Measurements from ENCODE around the gene ADAM10. TPM values are rescaled to one million over a fixed set of nuclear protein-coding genes. Genes with fewer than 3 reads are reported as not detected.

ADAM10 gene
- total RNA-seq, 1 experiment from 2014 or later = 91.3 TPM

DNA sequence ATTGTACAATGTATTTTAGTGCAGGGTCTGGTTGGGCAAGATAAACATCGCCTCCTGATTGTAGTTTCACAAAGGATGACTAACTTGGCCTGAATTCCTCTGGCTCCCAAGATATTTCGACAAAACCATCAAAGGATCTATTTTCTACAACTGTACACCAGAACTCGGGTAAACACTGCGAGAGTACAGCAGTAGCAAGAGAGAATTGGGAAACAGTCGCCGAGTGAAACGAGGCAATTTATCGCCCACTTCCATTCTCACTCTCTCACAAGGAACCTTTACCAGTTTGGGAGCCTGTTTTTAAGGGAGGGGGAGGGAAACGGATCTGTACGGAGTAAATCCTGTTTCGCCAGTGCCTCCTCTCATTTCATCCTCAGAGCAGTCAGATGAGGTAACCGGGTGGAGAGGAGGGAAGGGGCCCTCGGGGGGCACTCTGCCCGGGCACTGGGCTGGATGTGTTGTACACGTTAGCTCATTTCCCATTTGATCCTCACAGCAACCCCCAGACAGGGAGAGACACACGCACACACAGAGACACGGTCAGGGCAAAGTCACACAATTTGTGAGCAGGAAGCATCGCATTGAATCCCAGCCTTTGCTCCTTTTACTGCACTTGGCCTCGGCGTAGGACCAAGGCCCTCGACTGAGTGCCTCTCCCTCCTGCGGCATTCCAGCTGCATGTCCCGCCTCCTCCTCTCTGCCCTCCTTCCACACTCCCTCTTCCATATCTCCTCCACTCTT lies 197.6 kb downstream of the ADAM10 start:
- H3K4me2 ChIP-seq (ENCODE audit: low read length) = peak overlapping the region; percentile 60
- peaks cover 30% of the 10 kb centered on the region for H3K4me1 ChIP-seq (ENCODE audit: insufficient read depth, low read length)
- TF ChIP-seq EZH2phosphoT487 (IDR thresholded peaks at IDR 0.05; ENCODE audit: borderline replicate concordance, low read length) (no peak), CTCF (conservative IDR thresholded peaks at IDR 0.05; ENCODE audit: low read depth, low read length) (no peak), EZH2 (IDR thresholded peaks at IDR 0.05; ENCODE audit: low read length, unreplicated experiment) (no peak)
- peak overlapping the region; percentile 66 for H3K27ac ChIP-seq (ENCODE audit: low read length)
- H2AFZ ChIP-seq (ENCODE audit: low read length) = peak overlapping the region; percentile 68
- H3K9me2 ChIP-seq (replicated peaks; ENCODE audit: low read length) = no peaks in the 10 kb centered on the region
- DNase-seq (peak; percentile 70), ATAC-seq (no peak)
- no peaks in the 10 kb centered on the region for H4K20me1 ChIP-seq (ENCODE audit: low read length)
- H3K9me3 ChIP-seq (ENCODE audit: low read length) = no peaks in the 10 kb centered on the region
- no peaks in the 10 kb centered on the region for H3K79me2 ChIP-seq (ENCODE audit: low read length)
- H3F3A ChIP-seq (ENCODE audit: low read length, unreplicated experiment) = no peaks in the 10 kb centered on the region
- ChIA-PET CTCF (no interaction called here), POLR2A (ENCODE audit: unreplicated experiment) (no interaction called here)
- no TSS peak for BruUV-seq (replicated peaks)
- H3K4me3 ChIP-seq (ENCODE audit: low read length) = no peak overlapping the region; the same call in 1 of the 2 replicates
- H3K36me3 ChIP-seq (ENCODE audit: low read depth, low read length) = no peaks in the 10 kb centered on the region
- H3K27me3 ChIP-seq (ENCODE audit: low read length) = no peaks in the 10 kb centered on the region
- intact Hi-C loops (cut with micrococcal nuclease) = no loop called here
- H3K9ac ChIP-seq (ENCODE audit: low read length) = no peak overlapping the region

GRCh38 chr15:58551084-58551763 lies 198.3 kb downstream of the ADAM10 start:
- Histone ChIP-seq H3K79me2 (ENCODE audit: low read length) (no peaks in the 10 kb centered on the region), H3K9me3 (ENCODE audit: low read length) (no peaks in the 10 kb centered on the region), H3K9ac (ENCODE audit: low read length) (no peak overlapping the region), H4K20me1 (ENCODE audit: low read length) (no peaks in the 10 kb centered on the region), H3K36me3 (ENCODE audit: low read depth, low read length) (no peaks in the 10 kb centered on the region), H3K4me3 (ENCODE audit: low read length) (no peak overlapping the region; the same call in 1 of the 2 replicates), H3K27ac (ENCODE audit: low read length) (peak overlapping the region; percentile 66), H3K4me2 (ENCODE audit: low read length) (peak overlapping the region; percentile 60), H3K9me2 (replicated peaks; ENCODE audit: low read length) (no peaks in the 10 kb centered on the region), H2AFZ (ENCODE audit: low read length) (peak overlapping the region; percentile 68), H3K27me3 (ENCODE audit: low read length) (no peaks in the 10 kb centered on the region), H3K4me1 (ENCODE audit: insufficient read depth, low read length) (peaks cover 37% of the 10 kb centered on the region), H3F3A (ENCODE audit: low read length, unreplicated experiment) (no peaks in the 10 kb centered on the region)
- no TSS peak for BruUV-seq (replicated peaks)
- ATAC-seq (no peak), DNase-seq (no peak)
- no peak for TF ChIP-seq EZH2 (IDR thresholded peaks at IDR 0.05; ENCODE audit: low read length, unreplicated experiment)
- ChIA-PET CTCF (no interaction called here), POLR2A (ENCODE audit: unreplicated experiment) (no interaction called here)
- intact Hi-C loops (cut with micrococcal nuclease) = no loop called here

DNA sequence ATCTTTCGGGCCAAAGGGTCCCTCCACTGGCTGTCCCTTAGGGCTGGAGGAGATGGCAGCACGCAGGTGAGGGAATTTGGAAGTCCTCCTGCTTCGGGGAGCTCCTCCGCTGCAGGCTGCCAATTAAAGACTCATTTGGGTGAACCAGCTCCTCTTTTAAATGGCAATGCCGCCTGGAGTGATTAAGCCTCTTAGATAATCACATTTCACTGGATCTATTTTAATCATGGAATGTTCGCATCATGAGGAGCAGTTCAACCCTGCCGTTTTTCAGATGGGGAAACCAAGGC lies 199.8 kb downstream of the ADAM10 start:
- H3K4me1 ChIP-seq (ENCODE audit: insufficient read depth, low read length) = peaks cover 37% of the 10 kb centered on the region
- no peak overlapping the region for H3K9ac ChIP-seq (ENCODE audit: low read length)
- intact Hi-C loops (cut with micrococcal nuclease) = no loop called here
- TF ChIP-seq EZH2 (IDR thresholded peaks at IDR 0.05; ENCODE audit: low read length, unreplicated experiment) = no peak
- TF ChIP-seq CTCF (conservative IDR thresholded peaks at IDR 0.05; ENCODE audit: low read depth, low read length) = no peak
- no peak for TF ChIP-seq EZH2phosphoT487 (IDR thresholded peaks at IDR 0.05; ENCODE audit: borderline replicate concordance, low read length)
- ATAC-seq (no peak), DNase-seq (no peak)
- BruUV-seq (replicated peaks) = no TSS peak
- no peak overlapping the region for H2AFZ ChIP-seq (ENCODE audit: low read length)
- H3F3A ChIP-seq (ENCODE audit: low read length, unreplicated experiment) = no peaks in the 10 kb centered on the region
- no peaks in the 10 kb centered on the region for H3K36me3 ChIP-seq (ENCODE audit: low read depth, low read length)
- no peak overlapping the region for H3K4me3 ChIP-seq (ENCODE audit: low read length)
- no peaks in the 10 kb centered on the region for H3K27me3 ChIP-seq (ENCODE audit: low read length)
- H3K9me2 ChIP-seq (replicated peaks; ENCODE audit: low read length) = no peaks in the 10 kb centered on the region
- H3K79me2 ChIP-seq (ENCODE audit: low read length) = no peaks in the 10 kb centered on the region
- H3K9me3 ChIP-seq (ENCODE audit: low read length) = no peaks in the 10 kb centered on the region
- ChIA-PET CTCF (no interaction called here), POLR2A (ENCODE audit: unreplicated experiment) (no interaction called here)
- H3K27ac ChIP-seq (ENCODE audit: low read length) = no peak overlapping the region
- no peaks in the 10 kb centered on the region for H4K20me1 ChIP-seq (ENCODE audit: low read length)
- H3K4me2 ChIP-seq (ENCODE audit: low read length) = no peak overlapping the region

Data from PC-3 (cell line).